D721Med (cell line): ENCODE measurements around the gene AUTS2.

Experiments used
- DNase-seq: peaks from one replicate; pipeline ENCODE4 v3.0.0; 2011; ENCODE audit warnings: low spot score; ENCODE audit not compliant: insufficient read length
- FAIRE-seq: peaks from 2 replicates; lab custom pipeline; 2011; peaks lifted over from hg19 to GRCh38; lab: Jason Lieb, UNC
- TF ChIP-seq, protein P1 (sequence below): IDR thresholded peaks from 2 replicates; pipeline ENCODE4 v1.5.1; 2012; ENCODE audit warnings: mild to moderate bottlenecking, control low read depth; ENCODE audit not compliant: insufficient read depth; ENCODE audit errors: missing control alignments

Gene AUTS2

DNA sequence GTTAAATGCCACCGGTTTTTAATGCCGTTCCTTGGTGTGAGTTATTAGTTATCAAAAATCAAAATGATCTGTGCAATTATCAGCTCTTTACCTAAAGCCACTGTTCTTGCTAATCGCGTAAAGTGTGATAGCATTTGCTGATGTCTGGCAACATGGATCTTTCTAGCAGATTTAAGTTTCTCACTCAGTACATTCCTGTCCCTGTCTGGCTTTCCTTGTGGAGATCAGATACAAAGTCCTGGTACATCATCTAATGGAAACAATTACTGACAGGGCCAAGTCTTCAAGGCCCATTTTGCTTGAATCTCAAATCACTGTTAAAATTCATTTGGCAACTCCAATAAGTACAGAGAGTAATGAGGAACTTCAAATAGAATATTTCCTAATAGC is 755.7 kb downstream of the AUTS2 start:
- TF ChIP-seq, protein P1, sequence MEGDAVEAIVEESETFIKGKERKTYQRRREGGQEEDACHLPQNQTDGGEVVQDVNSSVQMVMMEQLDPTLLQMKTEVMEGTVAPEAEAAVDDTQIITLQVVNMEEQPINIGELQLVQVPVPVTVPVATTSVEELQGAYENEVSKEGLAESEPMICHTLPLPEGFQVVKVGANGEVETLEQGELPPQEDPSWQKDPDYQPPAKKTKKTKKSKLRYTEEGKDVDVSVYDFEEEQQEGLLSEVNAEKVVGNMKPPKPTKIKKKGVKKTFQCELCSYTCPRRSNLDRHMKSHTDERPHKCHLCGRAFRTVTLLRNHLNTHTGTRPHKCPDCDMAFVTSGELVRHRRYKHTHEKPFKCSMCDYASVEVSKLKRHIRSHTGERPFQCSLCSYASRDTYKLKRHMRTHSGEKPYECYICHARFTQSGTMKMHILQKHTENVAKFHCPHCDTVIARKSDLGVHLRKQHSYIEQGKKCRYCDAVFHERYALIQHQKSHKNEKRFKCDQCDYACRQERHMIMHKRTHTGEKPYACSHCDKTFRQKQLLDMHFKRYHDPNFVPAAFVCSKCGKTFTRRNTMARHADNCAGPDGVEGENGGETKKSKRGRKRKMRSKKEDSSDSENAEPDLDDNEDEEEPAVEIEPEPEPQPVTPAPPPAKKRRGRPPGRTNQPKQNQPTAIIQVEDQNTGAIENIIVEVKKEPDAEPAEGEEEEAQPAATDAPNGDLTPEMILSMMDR: no peak
- DNase-seq: no peak

DNA sequence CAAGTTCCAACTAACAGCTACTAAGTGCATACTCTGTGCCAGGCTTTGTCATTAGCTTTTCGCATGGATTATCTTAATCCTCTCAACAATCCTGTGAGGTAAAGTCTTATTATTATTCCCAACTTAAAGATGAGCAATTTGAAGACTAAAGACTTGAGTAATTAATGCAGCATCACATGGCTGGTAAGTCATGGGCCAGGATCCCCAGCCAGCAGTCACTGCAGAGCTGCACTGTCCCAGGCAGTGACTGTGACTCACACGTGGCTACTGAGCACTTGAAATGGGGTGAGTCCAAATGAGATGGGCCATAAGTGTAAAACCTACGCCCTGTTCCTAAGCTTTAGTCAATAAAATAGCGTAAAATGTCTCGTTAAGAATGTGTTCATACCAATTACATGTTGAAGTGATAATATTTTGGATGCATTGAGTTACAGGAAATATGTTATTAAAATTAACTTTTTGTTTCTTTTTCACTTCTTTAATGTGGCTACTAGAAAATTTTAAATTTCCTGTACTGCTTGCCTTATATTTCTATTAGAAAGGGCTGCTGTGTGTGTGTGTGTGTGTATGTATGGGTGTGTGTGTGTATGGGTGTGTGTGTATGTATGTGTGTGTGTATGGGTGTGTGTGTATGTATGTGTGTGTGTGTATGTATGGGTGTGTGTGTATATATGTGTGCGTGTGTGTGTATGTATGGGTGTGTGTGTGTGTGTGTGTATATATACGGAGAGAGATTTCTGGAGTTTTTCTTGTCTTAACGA is 756.3 kb downstream of the AUTS2 start:
- no peak for DNase-seq
- peak; percentile 96 for FAIRE-seq

More for the DNA sequence above, 755.7 kb downstream of the AUTS2 start:
- no peak for FAIRE-seq

DNA sequence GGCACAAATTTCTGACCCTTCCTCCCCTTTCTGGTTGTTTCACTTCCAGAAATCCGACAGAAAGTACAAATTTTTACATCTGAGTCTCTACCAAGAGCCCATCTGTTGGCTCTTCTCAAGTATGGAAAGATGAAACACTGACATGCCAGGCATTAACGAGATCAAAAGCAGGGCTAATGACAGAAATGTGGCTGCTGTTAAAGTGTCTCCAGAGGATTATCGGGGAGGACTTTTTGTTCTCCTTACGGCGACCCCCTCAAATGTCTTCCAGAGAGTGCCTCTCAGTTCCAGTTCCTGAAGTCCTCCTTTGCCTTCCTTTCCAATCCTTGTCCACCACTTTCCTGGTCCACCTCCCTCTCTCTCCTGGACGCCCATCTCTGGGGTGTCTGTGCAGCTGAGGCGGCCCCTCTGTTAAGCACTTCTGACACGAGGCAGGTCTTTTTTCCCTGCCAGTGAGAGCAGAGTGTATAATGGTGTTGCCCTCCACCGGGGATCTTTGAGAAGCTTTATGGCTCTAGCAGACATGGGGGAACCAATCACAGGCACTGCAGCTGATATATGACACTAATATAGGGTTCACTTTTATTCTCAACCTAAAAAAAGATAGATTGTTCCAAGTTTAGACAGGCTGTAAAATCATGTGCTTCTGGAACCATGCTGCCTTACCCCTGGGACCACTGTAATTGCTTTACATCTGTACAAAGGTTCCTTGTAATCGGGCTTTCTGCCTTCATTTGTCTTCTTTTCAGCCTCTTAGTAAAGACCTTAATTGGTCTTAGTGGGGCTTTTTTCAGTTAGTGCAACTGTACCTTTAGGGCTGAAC is 757.1 kb downstream of the AUTS2 start:
- DNase-seq (no peak), FAIRE-seq (peak; percentile 58)
- TF ChIP-seq, protein P1: no peak

More for the DNA sequence above, 756.3 kb downstream of the AUTS2 start:
- TF ChIP-seq, protein P1: no peak

DNA sequence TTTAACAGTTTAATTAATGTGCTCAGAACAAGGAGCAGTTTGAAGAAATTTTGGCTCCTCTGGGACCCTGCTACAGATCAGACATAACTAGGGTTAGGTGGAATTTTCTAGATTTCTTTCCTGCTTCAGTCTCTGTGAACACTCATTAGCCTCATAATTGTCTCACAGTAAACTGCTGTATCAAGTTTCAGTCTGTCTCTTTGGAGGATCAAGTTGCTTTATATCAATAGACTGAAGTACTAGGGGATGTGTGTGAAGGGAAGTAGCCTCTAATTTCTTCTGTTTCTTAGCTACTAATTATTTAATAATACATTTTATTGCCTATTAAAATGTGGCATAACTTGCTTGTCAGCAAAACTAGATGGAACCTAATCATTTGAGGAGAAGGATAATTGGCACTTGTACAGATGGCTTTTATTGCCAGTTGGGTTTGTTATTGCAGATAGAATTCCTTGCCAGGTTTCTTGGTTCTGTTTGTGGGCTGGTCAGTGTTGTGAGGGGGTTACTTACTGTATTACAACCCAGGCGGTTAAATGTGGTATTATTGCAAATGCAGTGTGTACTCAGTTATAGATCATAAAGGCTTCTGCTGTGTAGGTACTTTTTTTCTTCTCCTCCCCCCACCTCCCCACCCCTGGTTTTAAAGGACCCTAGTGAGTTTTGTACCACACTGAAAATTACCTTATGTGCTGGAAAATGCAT is 758.0 kb downstream of the AUTS2 start:
- DNase-seq (no peak), FAIRE-seq (no peak)
- TF ChIP-seq, protein P1: no peak

DNA sequence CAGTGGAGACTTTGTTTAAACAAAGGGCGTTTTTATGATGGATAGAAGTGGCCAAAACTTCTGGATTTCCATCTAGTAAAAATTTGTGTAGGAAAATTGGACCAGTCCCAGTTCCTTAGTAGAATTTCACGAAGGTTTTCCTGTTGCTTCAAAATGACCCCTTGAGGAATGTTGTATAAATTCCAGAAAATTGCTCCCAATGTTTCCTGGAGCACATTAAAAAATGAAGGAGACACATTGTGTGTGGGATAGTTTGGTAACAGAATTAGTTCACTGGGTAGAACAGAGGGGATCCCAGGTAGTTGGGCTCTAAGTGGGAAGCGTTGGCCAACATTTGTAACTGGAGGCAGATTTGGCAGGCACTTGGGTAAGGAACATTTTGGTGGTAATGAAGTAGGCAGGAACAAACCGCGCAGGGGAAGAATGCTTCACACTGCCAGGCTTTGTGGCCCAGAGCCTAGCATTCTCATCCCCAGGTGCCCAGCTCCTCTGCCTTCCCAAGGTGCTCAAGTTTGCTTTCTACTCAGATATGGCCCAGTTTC is 758.6 kb downstream of the AUTS2 start:
- TF ChIP-seq, protein P1: no peak
- no peak for DNase-seq
- no peak for FAIRE-seq

DNA sequence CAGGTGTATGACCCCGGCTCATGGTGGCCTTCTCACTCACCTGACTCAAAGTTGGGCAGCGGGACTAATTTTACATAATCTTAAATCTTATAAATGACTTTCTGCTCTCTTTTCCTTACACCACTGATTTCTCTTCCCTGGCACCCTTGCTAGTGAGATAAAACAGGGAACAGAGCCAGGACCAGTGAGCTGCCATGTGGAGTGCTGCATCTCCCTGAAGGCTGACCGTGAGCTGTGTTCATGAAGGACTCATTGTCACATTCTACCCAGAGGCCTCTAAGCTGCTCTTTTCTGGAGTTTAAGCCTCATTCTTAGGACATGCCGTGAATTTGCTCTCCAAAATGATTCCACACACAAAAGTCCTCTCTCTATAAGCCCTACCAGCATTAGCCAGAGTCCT is 762.3 kb downstream of the AUTS2 start:
- TF ChIP-seq, protein P1: no peak
- DNase-seq (no peak), FAIRE-seq (no peak)
